ENCODE measurements around the gene EOMES.

EOMES gene

DNA sequence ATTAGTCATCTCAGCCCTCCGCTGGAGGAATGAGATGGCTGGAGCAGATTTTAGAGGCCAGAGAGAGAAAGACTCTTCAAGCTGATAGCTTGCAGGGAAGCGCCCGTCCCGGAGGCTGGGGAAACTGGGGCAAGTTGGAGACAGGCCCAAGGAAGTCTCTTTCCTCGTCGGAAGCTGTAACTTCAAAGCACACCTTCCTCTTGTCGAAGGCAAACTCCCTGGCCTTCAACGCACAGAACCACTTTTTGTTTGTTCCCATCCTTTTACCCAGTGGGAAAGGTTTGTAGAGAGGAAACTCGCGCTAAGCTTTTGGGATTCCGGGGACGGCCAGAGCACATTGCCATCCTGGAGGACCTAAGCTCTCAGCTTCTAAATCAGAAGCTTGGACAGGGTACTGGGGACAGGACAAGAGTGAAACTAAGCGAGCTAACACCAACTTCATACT, 900 bp upstream of the EOMES start:
- TF ChIP-seq, protein P1, sequence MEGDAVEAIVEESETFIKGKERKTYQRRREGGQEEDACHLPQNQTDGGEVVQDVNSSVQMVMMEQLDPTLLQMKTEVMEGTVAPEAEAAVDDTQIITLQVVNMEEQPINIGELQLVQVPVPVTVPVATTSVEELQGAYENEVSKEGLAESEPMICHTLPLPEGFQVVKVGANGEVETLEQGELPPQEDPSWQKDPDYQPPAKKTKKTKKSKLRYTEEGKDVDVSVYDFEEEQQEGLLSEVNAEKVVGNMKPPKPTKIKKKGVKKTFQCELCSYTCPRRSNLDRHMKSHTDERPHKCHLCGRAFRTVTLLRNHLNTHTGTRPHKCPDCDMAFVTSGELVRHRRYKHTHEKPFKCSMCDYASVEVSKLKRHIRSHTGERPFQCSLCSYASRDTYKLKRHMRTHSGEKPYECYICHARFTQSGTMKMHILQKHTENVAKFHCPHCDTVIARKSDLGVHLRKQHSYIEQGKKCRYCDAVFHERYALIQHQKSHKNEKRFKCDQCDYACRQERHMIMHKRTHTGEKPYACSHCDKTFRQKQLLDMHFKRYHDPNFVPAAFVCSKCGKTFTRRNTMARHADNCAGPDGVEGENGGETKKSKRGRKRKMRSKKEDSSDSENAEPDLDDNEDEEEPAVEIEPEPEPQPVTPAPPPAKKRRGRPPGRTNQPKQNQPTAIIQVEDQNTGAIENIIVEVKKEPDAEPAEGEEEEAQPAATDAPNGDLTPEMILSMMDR (IDR thresholded peaks at IDR 0.05; ENCODE audit: control insufficient read depth, insufficient read depth, low read depth, low read length, missing control alignments), result no peak
- H3K4me3 ChIP-seq (ENCODE audit: control insufficient read depth, low read depth, low read length), result no peak overlapping the region; the same call in 1 of the 2 replicates
- DNase-seq (ENCODE audit: low read depth), result no peak

DNA sequence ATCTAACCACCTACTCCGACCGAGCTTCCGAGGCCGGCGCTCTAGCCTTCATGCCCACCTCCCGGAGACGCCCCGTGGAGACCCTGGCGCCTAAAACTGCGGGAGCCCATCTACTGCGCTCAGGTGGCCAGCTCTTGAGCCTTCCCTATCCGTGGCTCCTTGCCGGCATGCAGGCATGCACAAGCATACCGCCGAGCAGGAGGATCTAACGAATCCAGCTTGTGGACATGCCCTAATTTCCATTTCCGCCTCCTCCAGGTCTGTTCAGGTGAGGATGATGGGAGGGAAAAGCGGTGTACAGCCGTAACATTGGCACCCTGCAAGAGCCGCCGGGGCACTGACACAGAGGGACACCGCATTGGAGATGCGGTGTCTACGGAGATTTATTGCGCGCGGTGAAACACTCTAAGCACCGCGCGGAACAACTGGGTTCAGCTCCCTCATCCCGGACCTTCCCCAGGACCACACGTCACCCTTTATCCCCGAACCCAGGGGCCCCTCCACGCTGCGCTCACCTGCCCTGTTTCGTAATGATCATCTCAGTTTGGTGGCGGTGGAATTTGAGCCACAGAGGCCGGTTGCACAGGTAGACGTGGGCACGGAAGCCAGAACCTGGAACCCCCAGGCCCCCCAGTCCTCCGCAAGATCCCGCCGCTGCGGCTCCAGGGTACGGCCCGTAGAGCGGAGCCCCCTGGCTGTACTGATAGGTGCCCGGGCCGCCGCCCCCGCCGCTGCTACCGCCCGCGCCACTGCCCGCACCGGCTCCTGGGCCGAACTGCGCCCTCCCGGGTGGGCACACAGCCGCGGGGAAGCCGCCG, 1.0 kb downstream of the EOMES start:
- no peak for DNase-seq (ENCODE audit: low read depth)
- peak overlapping the region; percentile 42 for H3K4me3 ChIP-seq (ENCODE audit: control insufficient read depth, low read depth, low read length)
- TF ChIP-seq, protein P1 (IDR thresholded peaks at IDR 0.05; ENCODE audit: control insufficient read depth, insufficient read depth, low read depth, low read length, missing control alignments), result no peak

DNA sequence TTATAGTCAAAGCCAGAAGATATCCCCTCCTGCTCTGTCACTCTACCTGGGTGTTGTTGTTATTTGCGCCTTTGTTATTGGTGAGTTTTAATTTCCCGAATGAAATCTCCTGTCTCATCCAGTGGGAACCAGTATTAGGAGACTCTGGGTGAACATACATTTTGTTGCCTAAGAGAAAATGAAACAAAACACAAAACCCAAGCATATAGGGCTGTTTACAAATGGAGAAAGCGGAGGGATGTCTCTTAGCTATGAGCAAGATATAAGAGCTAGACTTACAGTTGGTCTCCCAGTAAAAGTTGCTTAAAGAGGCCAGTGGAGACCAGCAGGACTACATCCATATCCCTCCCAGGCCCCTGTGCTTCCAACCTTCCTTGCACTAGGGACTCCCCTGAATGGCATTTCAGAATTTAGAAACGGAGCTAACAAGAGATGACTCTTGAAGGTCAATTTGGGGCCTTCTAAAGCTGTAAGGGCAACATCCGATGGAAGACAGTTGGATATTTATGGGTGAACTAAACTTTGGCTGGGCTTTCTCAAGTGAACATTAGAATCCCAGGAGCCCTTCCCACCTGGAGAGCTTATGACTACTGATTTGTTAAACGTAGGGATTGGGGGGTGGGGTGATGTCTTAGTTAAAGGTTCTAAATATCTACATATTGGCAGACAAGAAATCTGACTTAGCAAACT, 2.7 kb downstream of the EOMES start:
- DNase-seq (ENCODE audit: low read depth), result no peak
- H3K4me3 ChIP-seq (ENCODE audit: control insufficient read depth, low read depth, low read length), result no peak overlapping the region
- TF ChIP-seq, protein P1 (IDR thresholded peaks at IDR 0.05; ENCODE audit: control insufficient read depth, insufficient read depth, low read depth, low read length, missing control alignments), result no peak

DNA sequence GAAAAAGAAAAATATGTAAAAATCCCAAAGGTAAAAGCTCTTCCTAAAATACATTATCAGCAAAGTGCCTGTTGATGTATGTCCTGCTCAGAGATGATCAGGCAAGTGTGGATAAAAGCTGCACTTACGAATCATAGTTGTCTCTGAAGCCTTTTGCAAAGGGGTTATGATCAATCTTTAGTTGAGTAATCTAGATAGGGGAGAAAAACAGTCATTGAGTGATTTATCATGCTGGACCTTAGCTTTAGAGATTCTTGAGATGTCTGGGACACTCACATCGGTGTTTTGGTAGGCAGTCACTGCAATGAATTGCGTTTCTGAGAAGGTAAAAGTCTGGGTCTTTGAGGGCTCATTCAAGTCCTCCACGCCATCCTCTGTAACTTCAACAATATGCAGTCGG, 3.7 kb downstream of the EOMES start:
- TF ChIP-seq, protein P1 (IDR thresholded peaks at IDR 0.05; ENCODE audit: control insufficient read depth, insufficient read depth, low read depth, low read length, missing control alignments), result no peak
- H3K4me3 ChIP-seq (ENCODE audit: control insufficient read depth, low read depth, low read length), result no peak overlapping the region
- DNase-seq (ENCODE audit: low read depth), result no peak

DNA sequence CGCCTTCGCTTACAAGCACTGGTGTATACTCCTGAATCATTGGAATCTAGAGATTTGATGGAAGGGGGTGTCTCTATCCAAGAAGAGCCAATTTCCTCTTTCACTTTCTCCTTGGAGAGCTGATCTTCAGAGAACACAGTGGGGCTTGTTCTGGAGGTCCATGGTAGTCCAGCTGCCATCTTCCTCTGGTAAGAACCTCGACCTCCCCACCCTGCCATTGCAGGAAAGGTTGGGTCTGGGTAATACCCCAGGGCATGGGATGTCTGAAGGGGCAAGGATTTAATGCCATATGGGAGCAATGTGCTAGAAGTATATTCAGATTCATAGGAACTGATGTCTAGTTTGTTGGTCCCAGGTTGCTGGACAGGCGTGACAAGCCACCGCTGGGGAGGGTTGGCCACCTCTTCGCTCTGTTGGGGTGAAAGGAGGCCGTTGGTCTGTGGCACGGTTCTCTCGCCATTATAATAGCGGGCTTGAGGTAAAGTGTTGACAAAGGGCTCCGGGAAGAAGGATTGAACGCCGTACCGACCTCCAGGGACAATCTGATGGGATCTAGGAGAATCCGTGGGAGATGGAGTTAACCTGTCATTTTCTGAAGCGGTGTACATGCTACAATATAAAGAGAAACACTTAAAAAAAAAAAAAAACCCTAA, 4.8 kb downstream of the EOMES start:
- no peak overlapping the region for H3K4me3 ChIP-seq (ENCODE audit: control insufficient read depth, low read depth, low read length)
- DNase-seq (ENCODE audit: low read depth), result no peak
- TF ChIP-seq, protein P1 (IDR thresholded peaks at IDR 0.05; ENCODE audit: control insufficient read depth, insufficient read depth, low read depth, low read length, missing control alignments), result no peak

DNA sequence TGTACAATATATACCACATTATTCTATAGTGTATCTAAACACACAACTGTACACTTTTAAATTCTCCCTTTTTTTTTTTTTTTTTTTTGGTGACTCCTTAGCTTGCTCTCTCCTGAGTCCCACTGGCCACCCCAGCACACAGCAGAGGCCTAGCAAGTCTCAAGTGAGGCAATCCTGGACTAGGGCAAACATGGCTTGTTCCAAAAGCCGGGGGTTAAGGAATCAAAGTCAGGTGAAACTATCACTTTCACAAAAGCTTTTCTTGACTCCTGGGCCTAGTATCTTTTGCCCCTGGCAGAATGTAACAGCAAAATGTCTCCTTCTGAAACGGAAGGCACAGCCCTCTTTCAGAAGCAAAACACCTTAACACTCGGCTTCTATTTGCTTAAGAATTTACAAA, 5.8 kb downstream of the EOMES start:
- no peak overlapping the region for H3K4me3 ChIP-seq (ENCODE audit: control insufficient read depth, low read depth, low read length)
- no peak for DNase-seq (ENCODE audit: low read depth)
- TF ChIP-seq, protein P1 (IDR thresholded peaks at IDR 0.05; ENCODE audit: control insufficient read depth, insufficient read depth, low read depth, low read length, missing control alignments), result no peak

Data from AG09309 (cell line).